ENCODE data around the gene C2CD4C. TPM values are rescaled to one million over a fixed set of nuclear protein-coding genes. Genes with fewer than 3 reads are reported as not detected.

C2CD4C gene, protein sequence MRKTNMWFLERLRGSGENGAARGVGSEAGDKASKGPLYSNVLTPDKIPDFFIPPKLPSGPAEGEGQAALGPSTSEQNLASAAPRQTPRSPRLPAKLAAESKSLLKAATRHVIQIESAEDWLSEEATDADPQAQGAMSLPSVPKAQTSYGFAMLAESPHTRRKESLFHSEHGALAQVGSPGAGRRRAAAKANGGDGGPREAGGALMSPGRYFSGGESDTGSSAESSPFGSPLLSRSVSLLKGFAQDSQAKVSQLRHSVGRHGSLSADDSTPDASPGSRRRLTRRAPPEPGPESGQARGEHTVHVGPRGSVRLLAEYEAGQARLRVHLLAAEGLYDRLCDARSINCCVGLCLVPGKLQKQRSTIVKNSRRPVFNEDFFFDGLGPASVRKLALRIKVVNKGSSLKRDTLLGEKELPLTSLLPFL
- 0.67 and 1.3 TPM in 2 replicates for total RNA-seq

GRCh38 chr19:408902-409515, at the start of gene C2CD4C:
Gene C2CD4C, minus strand, starts transcription at chr19:409147. Its CDS starts 786 bp downstream, at chr19:408361.

Small RNA genes lying within 50 kb of the gene (small RNA-seq; reads per million reads assigned to genes)
- 0.16 reads per million for gene RNA5SP462

Other genes with a start within 250 kb of the C2CD4C start
- gene PLPP2, start 117.7 kb downstream of the C2CD4C start, total RNA-seq, result 38.2 and 40.0 TPM in 2 replicates
- gene MIER2, start 64.4 kb downstream of the C2CD4C start, total RNA-seq, result 20.2 and 21.6 TPM in 2 replicates
- gene SHC2, start 51.9 kb upstream of the C2CD4C start, total RNA-seq, result 12.8 and 15.4 TPM in 2 replicates
- under 0.01 and 0.10 TPM in 2 replicates for gene MADCAM1, start 87.3 kb upstream of the C2CD4C start, total RNA-seq
- gene TPGS1, start 98.3 kb upstream of the C2CD4C start, total RNA-seq, result 36.1 and 56.8 TPM in 2 replicates
- gene CDC34, start 122.6 kb upstream of the C2CD4C start, total RNA-seq, result 64.6 and 93.1 TPM in 2 replicates
- not detected in 2 replicates for gene GZMM, start 134.9 kb upstream of the C2CD4C start, total RNA-seq
- 421 and 479 TPM in 2 replicates for gene BSG, start 163.4 kb upstream of the C2CD4C start, total RNA-seq
- gene HCN2, start 180.7 kb upstream of the C2CD4C start, total RNA-seq, result 1.2 and 1.6 TPM in 2 replicates
- gene POLRMT, start 224.4 kb upstream of the C2CD4C start, total RNA-seq, result 32.5 and 36.9 TPM in 2 replicates
- gene FGF22, start 230.7 kb upstream of the C2CD4C start, total RNA-seq, result not detected in 2 replicates

Data from vein endothelial cell (primary cell).